HUES6 (cell line): Measurements from ENCODE around the gene PRKACG.

Experiments
- H3K27ac ChIP-seq: 2 replicates; pipeline ENCODE4 v1.7.0; 2013; ENCODE audit warnings: low read depth, mild to moderate bottlenecking, low read length, inconsistent platforms
- H3K27me3 ChIP-seq: 2 replicates; pipeline ENCODE4 v1.6.1; 2013; ENCODE audit warnings: low read length; ENCODE audit not compliant: control insufficient read depth, insufficient read depth
- H3K36me3 ChIP-seq: 2 replicates; pipeline ENCODE4 v1.6.1; 2013; ENCODE audit warnings: low read length; ENCODE audit not compliant: control insufficient read depth, insufficient read depth
- H3K4me1 ChIP-seq: 2 replicates; pipeline ENCODE4 v1.6.1; 2013; ENCODE audit warnings: low read length; ENCODE audit not compliant: control insufficient read depth, insufficient read depth
- H3K4me3 ChIP-seq: 2 replicates; pipeline ENCODE4 v1.5.1; 2013; ENCODE audit warnings: low read depth, low read length
- H3K9ac ChIP-seq: one replicate; pipeline ENCODE4 v1.6.1; 2013; ENCODE audit warnings: mild to moderate bottlenecking, low read length
- H3K9me3 ChIP-seq: 2 replicates; pipeline ENCODE4 v1.6.1; 2013; ENCODE audit warnings: low read depth, low read length; ENCODE audit not compliant: control insufficient read depth, insufficient read depth

The PRKACG gene

DNA sequence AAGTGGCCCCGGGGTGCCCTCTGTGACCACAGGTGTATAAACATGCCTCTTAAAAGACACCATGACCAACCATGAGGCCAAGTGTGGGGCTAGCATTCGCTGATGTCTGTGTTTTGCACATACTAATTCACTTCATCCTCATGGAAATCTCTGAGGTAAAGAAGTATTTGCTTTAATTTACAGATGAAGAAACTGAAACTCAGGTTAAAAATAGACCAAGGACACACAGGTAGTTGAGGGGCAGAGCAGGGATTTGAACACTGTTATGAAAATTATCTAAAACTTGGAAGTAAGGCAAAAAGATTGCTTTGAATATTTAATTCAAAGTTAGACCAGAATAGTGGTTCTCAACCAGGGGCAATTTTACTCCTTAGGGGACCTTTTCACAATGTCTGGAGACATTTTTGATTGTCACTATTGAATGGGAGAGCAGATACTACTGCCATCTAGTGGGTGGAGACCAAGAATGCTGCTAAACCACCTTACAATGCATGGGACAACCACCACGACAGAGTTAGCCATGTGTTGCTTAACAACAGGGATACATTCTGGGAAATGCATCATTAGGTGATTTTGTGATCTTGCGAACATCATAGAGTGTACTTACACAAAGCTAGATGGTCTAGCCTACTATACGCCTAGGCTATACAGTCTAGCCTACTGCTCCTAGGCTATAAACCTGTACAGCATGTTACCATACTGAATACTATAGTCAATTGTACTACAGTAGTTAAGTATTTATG lies 13.6 kb upstream of the PRKACG start:
- Histone ChIP-seq H3K9ac (no peak overlapping the region), H3K27ac (no peak overlapping the region), H3K4me3 (no peak overlapping the region), H3K36me3 (no peaks in the 10 kb centered on the region), H3K4me1 (peaks cover 7% of the 10 kb centered on the region; the same call in 1 of the 2 replicates), H3K9me3 (peaks cover 6% of the 10 kb centered on the region), H3K27me3 (no peaks in the 10 kb centered on the region)

- H3K36me3 ChIP-seq = no peaks in the 10 kb centered on the region
- H3K27ac ChIP-seq = no peak overlapping the region
- no peak overlapping the region for H3K4me3 ChIP-seq
- no peak overlapping the region for H3K9ac ChIP-seq
- peaks cover 7% of the 10 kb centered on the region; the same call in 1 of the 2 replicates for H3K4me1 ChIP-seq
- H3K27me3 ChIP-seq = no peaks in the 10 kb centered on the region
- H3K9me3 ChIP-seq = no peaks in the 10 kb centered on the region
Observed at GRCh38 chr9:69023650-69024049, 9.7 kb upstream of the PRKACG start.

DNA sequence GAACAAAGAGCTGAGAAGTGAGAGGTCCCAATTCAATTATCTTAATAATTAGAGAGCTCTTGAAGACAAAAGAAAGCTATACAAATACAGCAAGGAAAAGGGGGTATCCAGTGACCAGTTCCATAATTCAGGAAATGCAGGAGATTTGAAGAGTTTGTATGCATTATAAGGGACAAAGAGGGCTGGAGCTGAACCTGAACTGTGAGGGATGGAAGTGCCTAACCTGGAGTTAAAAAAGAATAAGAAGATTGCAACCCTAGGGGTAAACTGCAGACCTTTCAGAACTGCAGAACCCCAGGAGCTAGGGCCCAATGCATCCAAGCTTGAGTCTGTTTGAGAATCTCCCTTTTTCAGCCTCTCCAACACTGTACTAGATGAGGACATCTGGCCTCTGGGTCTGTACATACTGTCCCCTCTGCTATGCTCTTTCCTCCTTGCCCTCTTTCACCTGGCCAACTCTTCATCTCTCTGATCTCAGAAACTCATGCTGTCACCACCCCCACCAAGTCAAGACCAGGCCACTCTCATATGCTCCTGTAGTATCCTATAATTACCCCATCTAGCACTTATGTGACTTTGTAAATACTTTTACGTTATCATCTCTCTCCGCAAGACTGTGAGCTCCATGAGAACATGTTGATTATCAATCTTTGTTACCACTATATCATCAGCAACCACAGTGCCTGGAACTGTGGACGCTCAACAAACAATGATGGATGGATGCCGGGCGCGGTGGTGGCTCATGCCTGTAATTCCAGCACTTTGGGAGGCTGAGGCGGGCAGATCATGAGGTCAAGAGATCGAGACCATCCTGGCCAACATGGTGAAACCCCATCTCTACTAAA lies 6.6 kb upstream of the PRKACG start:
- Histone ChIP-seq H3K36me3 (no peaks in the 10 kb centered on the region), H3K27ac (no peak overlapping the region), H3K4me3 (no peak overlapping the region), H3K27me3 (no peaks in the 10 kb centered on the region), H3K9me3 (no peaks in the 10 kb centered on the region), H3K9ac (no peak overlapping the region), H3K4me1 (peaks cover 16% of the 10 kb centered on the region; the same call in 1 of the 2 replicates)

DNA sequence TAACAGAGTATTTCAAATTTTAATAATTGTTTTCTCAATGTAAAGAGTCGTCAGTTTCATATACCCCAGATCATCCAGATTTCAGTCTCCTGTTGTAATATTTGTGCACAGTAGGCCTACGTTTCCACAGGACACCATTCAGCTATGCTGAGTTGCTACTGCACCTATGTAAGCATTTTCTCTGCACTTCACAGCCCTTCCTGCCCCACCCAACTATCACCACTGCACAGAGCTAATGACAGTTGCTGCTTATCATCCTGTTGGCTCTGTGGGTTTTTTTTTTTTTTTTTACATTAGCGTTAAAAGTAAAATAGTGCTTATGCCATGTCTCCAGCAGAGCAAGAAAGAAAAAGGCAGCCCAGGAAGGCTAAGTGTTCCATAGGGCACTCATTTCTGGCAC lies 5.9 kb upstream of the PRKACG start:
- Histone ChIP-seq H3K27ac (no peak overlapping the region), H3K4me3 (no peak overlapping the region), H3K9ac (no peak overlapping the region), H3K36me3 (no peaks in the 10 kb centered on the region), H3K4me1 (peaks cover 16% of the 10 kb centered on the region; the same call in 1 of the 2 replicates), H3K9me3 (no peaks in the 10 kb centered on the region), H3K27me3 (no peaks in the 10 kb centered on the region)

DNA sequence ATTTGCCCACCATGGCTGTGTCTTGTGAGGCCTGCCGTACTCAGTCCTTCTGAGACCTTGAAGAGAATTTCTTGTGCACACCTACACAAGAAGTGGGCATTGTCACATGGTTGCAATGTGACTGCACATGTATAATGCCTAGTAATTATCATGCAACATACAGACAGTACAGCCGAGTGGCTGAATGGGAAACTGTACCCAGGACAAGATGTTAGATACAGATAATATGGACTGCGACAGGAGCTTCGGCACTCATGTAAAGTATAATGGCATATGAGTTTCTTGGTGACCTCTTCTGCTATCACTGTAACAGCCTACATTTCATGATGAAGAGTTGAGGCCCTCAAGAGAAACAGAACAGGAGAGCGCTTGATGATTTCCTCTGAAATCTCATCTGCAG lies 4.8 kb upstream of the PRKACG start:
- peaks cover 3% of the 10 kb centered on the region for H3K9me3 ChIP-seq
- no peak overlapping the region for H3K27ac ChIP-seq
- no peak overlapping the region for H3K9ac ChIP-seq
- H3K4me3 ChIP-seq = no peak overlapping the region
- H3K36me3 ChIP-seq = no peaks in the 10 kb centered on the region
- H3K27me3 ChIP-seq = no peaks in the 10 kb centered on the region
- peaks cover 14% of the 10 kb centered on the region; the same call in 1 of the 2 replicates for H3K4me1 ChIP-seq

- Histone ChIP-seq H3K27ac (no peak overlapping the region), H3K4me1 (peaks cover 9% of the 10 kb centered on the region; the same call in 1 of the 2 replicates), H3K9me3 (peaks cover 8% of the 10 kb centered on the region), H3K36me3 (no peaks in the 10 kb centered on the region), H3K9ac (no peak overlapping the region), H3K4me3 (no peak overlapping the region), H3K27me3 (no peaks in the 10 kb centered on the region)
Observed at GRCh38 chr9:69016191-69017096, 2.5 kb upstream of the PRKACG start.

DNA sequence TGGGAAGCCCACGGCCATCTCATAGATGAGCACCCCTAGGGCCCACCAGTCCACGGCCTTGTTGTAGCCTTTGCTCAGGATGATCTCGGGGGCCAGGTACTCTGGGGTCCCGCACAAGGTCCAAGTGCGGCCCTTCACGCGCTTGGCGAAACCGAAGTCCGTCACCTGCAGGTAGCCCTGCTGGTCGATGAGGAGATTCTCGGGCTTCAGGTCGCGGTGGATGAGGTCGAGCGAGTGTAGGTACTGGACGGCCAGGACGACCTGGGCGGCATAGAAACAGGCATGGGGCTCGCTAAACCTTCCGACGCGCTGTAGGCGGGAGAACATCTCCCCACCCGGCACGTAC lies 558 bp downstream of the PRKACG start:
- Histone ChIP-seq H3K9ac (no peak overlapping the region), H3K36me3 (no peaks in the 10 kb centered on the region), H3K4me3 (no peak overlapping the region), H3K9me3 (peaks cover 8% of the 10 kb centered on the region), H3K27me3 (no peaks in the 10 kb centered on the region), H3K27ac (no peak overlapping the region), H3K4me1 (peaks cover 9% of the 10 kb centered on the region; the same call in 1 of the 2 replicates)

DNA sequence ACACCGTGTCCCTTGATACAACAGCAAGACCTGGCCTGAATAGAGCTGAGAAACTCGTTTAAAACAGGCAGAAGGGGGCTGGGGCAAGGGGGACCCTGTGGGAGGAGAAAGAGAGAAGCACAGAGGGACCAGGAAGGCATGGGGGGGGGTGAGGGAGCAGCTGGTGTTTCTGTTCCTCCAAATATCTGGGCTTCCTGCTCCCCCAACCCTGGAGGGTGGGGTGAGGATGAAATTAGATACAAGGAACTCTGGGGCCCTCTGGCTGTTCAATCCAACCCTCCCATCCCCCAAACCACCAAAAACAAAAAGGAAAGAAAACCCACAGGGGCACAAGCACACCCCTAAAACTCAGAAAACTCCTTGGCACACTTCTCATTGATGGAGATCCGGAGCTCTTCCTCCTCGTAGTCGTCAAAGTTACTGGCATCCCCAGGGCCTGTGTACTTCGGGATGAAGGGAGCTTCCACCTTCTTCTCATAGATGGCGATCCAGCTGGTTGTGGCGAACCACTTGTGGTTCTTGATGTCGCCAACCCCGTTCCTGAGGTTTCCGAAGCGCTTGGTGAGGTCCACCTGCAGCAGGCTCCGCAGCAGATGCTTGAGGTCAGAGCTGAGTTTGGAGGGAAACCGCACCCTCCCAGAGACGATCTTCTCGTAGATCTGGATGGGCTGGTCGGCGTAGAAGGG lies 1.1 kb downstream of the PRKACG start:
- H3K4me3 ChIP-seq = no peak overlapping the region
- H3K4me1 ChIP-seq = peaks cover 9% of the 10 kb centered on the region; the same call in 1 of the 2 replicates
- no peak overlapping the region for H3K27ac ChIP-seq
- H3K9me3 ChIP-seq = peaks cover 8% of the 10 kb centered on the region
- H3K9ac ChIP-seq = no peak overlapping the region
- H3K27me3 ChIP-seq = no peaks in the 10 kb centered on the region
- no peaks in the 10 kb centered on the region for H3K36me3 ChIP-seq

- Histone ChIP-seq H3K9ac (no peak overlapping the region), H3K4me3 (no peak overlapping the region), H3K4me1 (no peaks in the 10 kb centered on the region), H3K36me3 (no peaks in the 10 kb centered on the region), H3K9me3 (peaks cover 8% of the 10 kb centered on the region), H3K27me3 (no peaks in the 10 kb centered on the region), H3K27ac (no peak overlapping the region)
Observed at GRCh38 chr9:69009708-69010107, 4.2 kb downstream of the PRKACG start.

- Histone ChIP-seq H3K9ac (no peak overlapping the region), H3K4me1 (no peaks in the 10 kb centered on the region), H3K4me3 (no peak overlapping the region), H3K36me3 (no peaks in the 10 kb centered on the region), H3K27ac (no peak overlapping the region), H3K27me3 (no peaks in the 10 kb centered on the region), H3K9me3 (no peaks in the 10 kb centered on the region)
Observed at GRCh38 chr9:69004836-69005235, 9.1 kb downstream of the PRKACG start.
